ENCODE measurements around the gene TBC1D5. TPM values are rescaled to one million over a fixed set of nuclear protein-coding genes. Genes with fewer than 3 reads are reported as not detected.

TBC1D5 gene
- total RNA-seq, 4 donors from 2014 or later = 29.2 to 114 (median 53.4) TPM

GRCh38 chr3:17182166-17182565, 560.3 kb downstream of the TBC1D5 start:
- DNase-seq = no peak
- H3K9me3 ChIP-seq = no peaks in the 10 kb centered on the region
- H3K4me1 ChIP-seq = no peaks in the 10 kb centered on the region
- H3K36me3 ChIP-seq = peaks cover 0 to 11% (median 0%) of the 10 kb centered on the region in 3 donors
- no peak overlapping the region for H3K4me3 ChIP-seq
- H3K27ac ChIP-seq = no peak overlapping the region
- H3K27me3 ChIP-seq = no peaks in the 10 kb centered on the region
- no peak for TF ChIP-seq CTCF (IDR thresholded peaks at IDR 0.05)
- TF ChIP-seq POLR2A (IDR thresholded peaks at IDR 0.05) = no peak

- H3K27me3 ChIP-seq = no peaks in the 10 kb centered on the region
- no peak for DNase-seq
- no peaks in the 10 kb centered on the region for H3K9me3 ChIP-seq
Observed at GRCh38 chr3:17181413-17181907, 561.0 kb downstream of the TBC1D5 start.

GRCh38 chr3:17179381-17180205, 562.8 kb downstream of the TBC1D5 start:
- H3K9me3 ChIP-seq = no peaks in the 10 kb centered on the region
- H3K27ac ChIP-seq = no peak overlapping the region
- no peaks in the 10 kb centered on the region for H3K4me1 ChIP-seq
- DNase-seq = no peak
- H3K27me3 ChIP-seq = no peaks in the 10 kb centered on the region
- no peak overlapping the region for H3K4me3 ChIP-seq
- H3K36me3 ChIP-seq = peaks cover 0 to 7% (median 0%) of the 10 kb centered on the region in 3 donors
- TF ChIP-seq POLR2A (IDR thresholded peaks at IDR 0.05) = no peak
- no peak for TF ChIP-seq CTCF (IDR thresholded peaks at IDR 0.05)

More at GRCh38 chr3:17181413-17181907, 561.0 kb downstream of the TBC1D5 start:
- Histone ChIP-seq H3K27ac (no peak overlapping the region), H3K36me3 (peaks cover 0 to 11% (median 0%) of the 10 kb centered on the region in 3 donors), H3K4me1 (no peaks in the 10 kb centered on the region), H3K4me3 (no peak overlapping the region)
- TF ChIP-seq POLR2A (IDR thresholded peaks at IDR 0.05) (no peak), CTCF (IDR thresholded peaks at IDR 0.05) (no peak)

- TF ChIP-seq CTCF (IDR thresholded peaks at IDR 0.05) (no peak), POLR2A (IDR thresholded peaks at IDR 0.05) (no peak)
- no peaks in the 10 kb centered on the region for H3K27me3 ChIP-seq
- no peak overlapping the region for H3K27ac ChIP-seq
- no peaks in the 10 kb centered on the region for H3K9me3 ChIP-seq
- H3K4me3 ChIP-seq = no peak overlapping the region
- DNase-seq = no peak
- no peaks in the 10 kb centered on the region for H3K4me1 ChIP-seq
- H3K36me3 ChIP-seq = no peaks in the 10 kb centered on the region
Observed at GRCh38 chr3:17176757-17177156, 565.7 kb downstream of the TBC1D5 start.

- TF ChIP-seq CTCF (IDR thresholded peaks at IDR 0.05) (no peak), POLR2A (IDR thresholded peaks at IDR 0.05) (no peak)
- H3K4me1 ChIP-seq = no peaks in the 10 kb centered on the region
- H3K27me3 ChIP-seq = no peaks in the 10 kb centered on the region
- no peaks in the 10 kb centered on the region for H3K36me3 ChIP-seq
- H3K9me3 ChIP-seq = no peaks in the 10 kb centered on the region
- no peak overlapping the region for H3K27ac ChIP-seq
- H3K4me3 ChIP-seq = no peak overlapping the region
- DNase-seq = no peak
Observed at GRCh38 chr3:17175187-17175807, 567.1 kb downstream of the TBC1D5 start.
